GM12878 (cell line): ENCODE results near the gene SAMD4A. TPM values are rescaled to one million over a fixed set of nuclear protein-coding genes. Genes with fewer than 3 reads are reported as not detected.

ENCODE experiments used
- ATAC-seq: fragments of 200-7000 bp; cut with Tn5 transposase; 3 replicates; pipeline ENCODE4 v1.9.1; 2020; ENCODE audit warnings: mild to moderate bottlenecking, moderate library complexity
- BruUV-seq: library from RNA; stranded (reverse); fragments of 400-500 nt; replicated peaks from 2 replicates; lab custom pipeline; 2021; lab: Mats Ljungman, UMichigan
- CTCF ChIA-PET: fragments of 300-600 bp; sonication (Branson Sonifier 250); formaldehyde crosslinking; extraction: SDS; loops from one replicate; lab custom pipeline; 2021; ENCODE audit warnings: inconsistent platforms; lab: Yijun Ruan, JAX
- POLR2A ChIA-PET: fragments of 350-600 bp; formaldehyde crosslinking; extraction: SDS; loops from one replicate; lab custom pipeline; 2021; ENCODE audit warnings: inconsistent platforms; lab: Charles Lee
- RAD21 ChIA-PET: fragments of 300-600 bp; sonication (Branson Sonifier 250); formaldehyde crosslinking; loops from one replicate; lab custom pipeline; 2023; ENCODE audit warnings: antibody characterized with exemption; ENCODE audit not compliant: unreplicated experiment; lab: Charles Lee
- SMC1A ChIA-PET: fragments of 300-600 bp; sonication (Branson Sonifier 250); formaldehyde crosslinking; loops from one replicate; lab custom pipeline; 2023; ENCODE audit not compliant: unreplicated experiment, uncharacterized antibody; lab: Charles Lee
- DNase-seq: peaks from one replicate; pipeline ENCODE4 v3.0.0-alpha.2; 2011; ENCODE audit warnings: low read depth, low spot score
- FAIRE-seq: peaks from 3 replicates; lab custom pipeline; 2011; peaks lifted over from hg19 to GRCh38; lab: Jason Lieb, UNC
- H2AFZ ChIP-seq: 2 replicates; pipeline ENCODE4 v1.6.0; 2011; ENCODE audit warnings: low read depth, low read length, control low read depth; ENCODE audit not compliant: control insufficient read depth
- H3K27ac ChIP-seq: 2 replicates; pipeline ENCODE4 v1.5.1; 2011; ENCODE audit warnings: control low read depth; ENCODE audit not compliant: control insufficient read depth, insufficient read depth
- H3K27me3 ChIP-seq, 2 experiments: replicated peaks in 1 of 2; 2 replicates each; pipeline versions ENCODE4 v1.6.0 to v1.6.1; 2011; ENCODE audit warnings: low read length in 1 of 2; ENCODE audit not compliant: control insufficient read depth in 2 of 2, insufficient read depth in 2 of 2
- H3K36me3 ChIP-seq, 2 experiments: 2 replicates each; pipeline ENCODE4 v1.5.1; 2011; ENCODE audit warnings: low read length in 1 of 2; ENCODE audit not compliant: control insufficient read depth in 2 of 2, insufficient read depth in 2 of 2
- H3K4me1 ChIP-seq: 2 replicates; pipeline ENCODE4 v1.6.1; 2011; ENCODE audit warnings: mild to moderate bottlenecking, low read length, moderate library complexity, mixed read lengths; ENCODE audit not compliant: control insufficient read depth, insufficient read depth
- H3K4me2 ChIP-seq: 2 replicates; pipeline ENCODE4 v1.6.0; 2011; ENCODE audit warnings: control low read depth; ENCODE audit not compliant: control insufficient read depth, insufficient read depth
- H3K4me3 ChIP-seq: fragments of 200-600 bp; sonication (generic); 2 replicates; pipeline ENCODE4 v1.5.1; 2016
- H3K79me2 ChIP-seq: 2 replicates; pipeline ENCODE4 v1.6.0; 2011; ENCODE audit warnings: low read length; ENCODE audit not compliant: control insufficient read depth, insufficient read depth
- H3K9ac ChIP-seq: 2 replicates; pipeline ENCODE4 v1.8.0; 2011; ENCODE audit warnings: low read length, control low read depth, mixed read lengths; ENCODE audit not compliant: control insufficient read depth, insufficient read depth
- H3K9me3 ChIP-seq: replicated peaks from 3 replicates; pipeline ENCODE4 v1.5.1; 2011; ENCODE audit warnings: mild to moderate bottlenecking, low read length; ENCODE audit not compliant: control insufficient read depth, insufficient read depth
- H4K20me1 ChIP-seq: 2 replicates; pipeline ENCODE4 v1.6.0; 2011; ENCODE audit not compliant: control insufficient read depth, insufficient read depth
- BCL3 ChIP-seq: IDR thresholded peaks from 2 replicates; pipeline ENCODE4 v1.6.1; 2011; ENCODE audit warnings: borderline replicate concordance, low read depth, mild to moderate bottlenecking, moderate library complexity, low read length; ENCODE audit not compliant: insufficient read depth, poor library complexity, severe bottlenecking
- BHLHE40 ChIP-seq, 2 experiments: fragments of 450-650 bp in 1 of 2; IDR thresholded peaks; 2 replicates each; pipeline ENCODE4 v1.6.1; 2011 to 2017; ENCODE audit warnings: low read depth in 2 of 2, borderline replicate concordance in 1 of 2, improper control_type of control experiment in 1 of 2, low read length in 1 of 2, mild to moderate bottlenecking in 1 of 2
- BRCA1 ChIP-seq: IDR thresholded peaks from 2 replicates; pipeline ENCODE4 v1.6.1; 2011; ENCODE audit warnings: low read depth, low read length, improper control_type of control experiment
- ETV6 ChIP-seq, 2 experiments: fragments of 450-650 bp in 1 of 2; IDR thresholded peaks in 1 of 2; conservative IDR thresholded peaks in 1 of 2; 2 replicates each; pipeline ENCODE4 v1.6.1; 2014; ENCODE audit warnings: antibody characterized with exemption in 1 of 2, borderline replicate concordance in 1 of 2, low read depth in 1 of 2, mild to moderate bottlenecking in 1 of 2, moderate library complexity in 1 of 2
- HDAC2 ChIP-seq: fragments of 200-600 bp; sonication (generic); IDR thresholded peaks from 2 replicates; pipeline ENCODE4 v1.6.1; 2017
- IRF4 ChIP-seq: IDR thresholded peaks from 2 replicates; pipeline ENCODE4 v1.6.1; 2011; ENCODE audit warnings: low read depth, low read length
- MEF2B ChIP-seq: fragments of 450-650 bp; IDR thresholded peaks from 2 replicates; pipeline ENCODE4 v1.6.1; 2018; ENCODE audit warnings: mild to moderate bottlenecking, moderate library complexity; ENCODE audit not compliant: partially characterized antibody, poor library complexity, severe bottlenecking
- MYC ChIP-seq: IDR thresholded peaks from 2 replicates; pipeline ENCODE4 v1.6.1; 2011; ENCODE audit warnings: mild to moderate bottlenecking, low read length, moderate library complexity, inconsistent platforms; ENCODE audit not compliant: insufficient read depth, insufficient replicate concordance, insufficient read length, severe bottlenecking
- RBBP5 ChIP-seq: fragments of 200-600 bp; sonication (generic); conservative IDR thresholded peaks from 2 replicates; pipeline ENCODE4 v1.6.1; 2016
- RCOR1 ChIP-seq: conservative IDR thresholded peaks from 2 replicates; pipeline ENCODE4 v1.6.1; 2012; ENCODE audit warnings: low read depth, low read length, improper control_type of control experiment
- RUNX3 ChIP-seq: IDR thresholded peaks from 2 replicates; pipeline ENCODE4 v1.6.1; 2012; ENCODE audit warnings: low read length, inconsistent platforms
- SIN3A ChIP-seq: IDR thresholded peaks from 2 replicates; pipeline ENCODE4 v1.6.1; 2012; ENCODE audit warnings: low read depth, low read length, improper control_type of control experiment
- TBL1XR1 ChIP-seq: IDR thresholded peaks from 2 replicates; pipeline ENCODE4 v1.6.1; 2012; ENCODE audit warnings: low read depth, low read length, improper control_type of control experiment
- TCF12 ChIP-seq: IDR thresholded peaks from 2 replicates; pipeline ENCODE4 v1.6.1; 2011; ENCODE audit warnings: low read depth, mild to moderate bottlenecking, low read length
- ZSCAN29 ChIP-seq: fragments of 450-650 bp; IDR thresholded peaks from 2 replicates; pipeline ENCODE4 v1.6.1; 2017; ENCODE audit warnings: mild to moderate bottlenecking, moderate library complexity
- WGBS: methylation state at CpG from one replicate; pipeline ENCODE4 v1.1.6; 2016; ENCODE audit warnings: low lambda C conversion rate; ENCODE audit not compliant: insufficient replicate concordance, insufficient coverage; ENCODE audit errors: missing lambda C conversion rate; 5-methylcytosine and 5-hydroxymethylcytosine counted together
- in situ Hi-C: fragments of 300-500 bp; cut with MboI; formaldehyde crosslinking; loops from 9 replicates; pipeline ENCODE4 v1.14.3; 2018; ENCODE audit warnings: mixed read lengths
- intact Hi-C: fragments of 100-400 bp; cut with micrococcal nuclease; formaldehyde crosslinking; loops from one replicate; pipeline ENCODE4 v1.14.2; 2022; ENCODE audit not compliant: unreplicated experiment
- polyA plus RNA-seq, 11 experiments: library from polyadenylated mRNA; depleted of rRNA in 4 of 11; unstranded in 6 of 11; stranded (reverse) in 5 of 11; fragments of >200 nt; fragmentation: Nextera tagmentation in 4 of 11; fragmentation: Illumina TruSeq in 1 of 11; extraction: Ambion mirVana in 4 of 11; extraction: Trizol in 1 of 11; gene quantifications; 1 replicate in 1 of 11; 2 replicates in 10 of 11; pipeline versions ENCODE4 v1.2.1 to v1.2.3, GENCODE V29; 2011 to 2016; ENCODE audit warnings: inconsistent platforms in 2 of 11, missing spikeins in 2 of 11, low read depth in 1 of 11
- total RNA-seq, 4 experiments: library from RNA; depleted of rRNA in 3 of 4; stranded (reverse); fragments of >200 nt in 3 of 4; fragmentation: Illumina TruSeq in 1 of 4; extraction: Trizol in 1 of 4; gene quantifications; 2 replicates each; pipeline versions ENCODE4 v1.2.1 to v1.2.3, GENCODE V29; 2013 to 2021
- TF ChIP-seq, protein P1 (sequence below): fragments of 450-650 bp; formaldehyde crosslinking; IDR thresholded peaks from 2 replicates; pipeline ENCODE4 v1.4.0; 2022; ENCODE audit warnings: mild to moderate bottlenecking, moderate library complexity
- TF ChIP-seq, protein P2 (sequence below): fragments of 450-650 bp; formaldehyde crosslinking; IDR thresholded peaks from 2 replicates; pipeline ENCODE4 v1.4.0; 2020; ENCODE audit warnings: mild to moderate bottlenecking, moderate library complexity

SAMD4A gene
- total and polyA plus RNA-seq, 10 of the 15 experiments (the other 5 are each of a cell fraction or from before 2014, with no cell fraction given): 0.05 to 0.56 (median 0.31) TPM

DNA sequence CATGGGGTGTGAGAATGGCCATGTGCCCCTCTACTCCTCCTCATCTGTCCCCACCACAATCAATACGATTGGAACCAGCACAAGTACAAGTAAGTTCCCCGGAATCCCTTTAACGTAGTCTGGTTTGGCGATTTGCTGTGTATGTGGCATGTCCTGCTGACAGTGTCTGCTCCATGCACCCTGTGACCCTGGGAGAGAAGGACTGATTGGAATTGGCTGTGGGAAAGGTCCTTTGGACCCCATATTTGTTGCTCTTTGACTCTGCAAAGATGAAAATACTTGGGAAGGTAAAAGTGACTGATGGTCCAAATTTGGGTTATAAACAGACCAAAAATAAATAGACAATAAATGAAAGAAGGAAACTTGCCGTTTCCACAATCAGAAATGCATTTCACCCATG is 135.6 kb downstream of the SAMD4A start:
- in situ Hi-C loops (no loop called here), intact Hi-C loops (no loop called here)
- no peaks in the 10 kb centered on the region for H3K27me3 ChIP-seq
- H3K4me1 ChIP-seq: no peaks in the 10 kb centered on the region
- no peaks in the 10 kb centered on the region for H3K36me3 ChIP-seq
- ChIA-PET RAD21 (no interaction called here), SMC1A (no interaction called here), CTCF (interaction anchor here (1.5 kb wide), 1 partner anchor 11 kb away, joined by 5 read pairs; no protein-coding TSS in a partner anchor), POLR2A (no interaction called here)
- no peak overlapping the region for H3K27ac ChIP-seq
- no peak overlapping the region for H2AFZ ChIP-seq
- BruUV-seq: no TSS peak
- no peak overlapping the region for H3K4me3 ChIP-seq
- H4K20me1 ChIP-seq: no peaks in the 10 kb centered on the region
- no peak overlapping the region for H3K9ac ChIP-seq
- ATAC-seq (no peak), FAIRE-seq (no peak), DNase-seq (no peak)
- 86% methylated on average over 5 of the region's 5 CpGs for WGBS
- H3K4me2 ChIP-seq: no peak overlapping the region
- no peaks in the 10 kb centered on the region for H3K79me2 ChIP-seq
- H3K9me3 ChIP-seq: no peaks in the 10 kb centered on the region
- TF ChIP-seq RCOR1 (no peak), MYC (no peak), MEF2B (no peak), BHLHE40 (IDR thresholded peaks at IDR 0.05; ENCODE audit: borderline replicate concordance in 1 of 2, low read depth in 2 of 2, low read length in 1 of 2) (no peak), SIN3A (no peak), ZSCAN29 (no peak), BRCA1 (no peak), ETV6 (conservative IDR thresholded peaks at IDR 0.05 in 1 of 2, IDR thresholded peaks at IDR 0.05 in 1 of 2; ENCODE audit: borderline replicate concordance in 1 of 2, low read depth in 1 of 2) (no peak), RUNX3 (no peak), BCL3 (no peak), IRF4 (no peak), TBL1XR1 (no peak), TCF12 (no peak), RBBP5 (no peak), HDAC2 (no peak)
- TF ChIP-seq, protein P1, sequence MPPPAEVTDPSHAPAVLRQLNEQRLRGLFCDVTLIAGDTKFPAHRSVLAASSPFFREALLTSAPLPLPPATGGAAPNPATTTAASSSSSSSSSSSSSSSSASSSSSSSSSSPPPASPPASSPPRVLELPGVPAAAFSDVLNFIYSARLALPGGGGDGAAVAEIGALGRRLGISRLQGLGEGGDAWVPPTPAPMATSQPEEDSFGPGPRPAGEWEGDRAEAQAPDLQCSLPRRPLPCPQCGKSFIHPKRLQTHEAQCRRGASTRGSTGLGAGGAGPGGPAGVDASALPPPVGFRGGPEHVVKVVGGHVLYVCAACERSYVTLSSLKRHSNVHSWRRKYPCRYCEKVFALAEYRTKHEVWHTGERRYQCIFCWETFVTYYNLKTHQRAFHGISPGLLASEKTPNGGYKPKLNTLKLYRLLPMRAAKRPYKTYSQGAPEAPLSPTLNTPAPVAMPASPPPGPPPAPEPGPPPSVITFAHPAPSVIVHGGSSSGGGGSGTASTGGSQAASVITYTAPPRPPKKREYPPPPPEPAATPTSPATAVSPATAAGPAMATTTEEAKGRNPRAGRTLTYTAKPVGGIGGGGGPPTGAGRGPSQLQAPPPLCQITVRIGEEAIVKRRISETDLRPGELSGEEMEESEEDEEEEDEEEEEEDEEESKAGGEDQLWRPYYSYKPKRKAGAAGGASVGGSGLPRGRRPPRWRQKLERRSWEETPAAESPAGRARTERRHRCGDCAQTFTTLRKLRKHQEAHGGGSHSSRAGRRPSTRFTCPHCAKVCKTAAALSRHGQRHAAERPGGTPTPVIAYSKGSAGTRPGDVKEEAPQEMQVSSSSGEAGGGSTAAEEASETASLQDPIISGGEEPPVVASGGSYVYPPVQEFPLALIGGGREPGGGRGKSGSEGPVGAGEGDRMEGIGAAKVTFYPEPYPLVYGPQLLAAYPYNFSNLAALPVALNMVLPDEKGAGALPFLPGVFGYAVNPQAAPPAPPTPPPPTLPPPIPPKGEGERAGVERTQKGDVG: no peak
- TF ChIP-seq, protein P2, sequence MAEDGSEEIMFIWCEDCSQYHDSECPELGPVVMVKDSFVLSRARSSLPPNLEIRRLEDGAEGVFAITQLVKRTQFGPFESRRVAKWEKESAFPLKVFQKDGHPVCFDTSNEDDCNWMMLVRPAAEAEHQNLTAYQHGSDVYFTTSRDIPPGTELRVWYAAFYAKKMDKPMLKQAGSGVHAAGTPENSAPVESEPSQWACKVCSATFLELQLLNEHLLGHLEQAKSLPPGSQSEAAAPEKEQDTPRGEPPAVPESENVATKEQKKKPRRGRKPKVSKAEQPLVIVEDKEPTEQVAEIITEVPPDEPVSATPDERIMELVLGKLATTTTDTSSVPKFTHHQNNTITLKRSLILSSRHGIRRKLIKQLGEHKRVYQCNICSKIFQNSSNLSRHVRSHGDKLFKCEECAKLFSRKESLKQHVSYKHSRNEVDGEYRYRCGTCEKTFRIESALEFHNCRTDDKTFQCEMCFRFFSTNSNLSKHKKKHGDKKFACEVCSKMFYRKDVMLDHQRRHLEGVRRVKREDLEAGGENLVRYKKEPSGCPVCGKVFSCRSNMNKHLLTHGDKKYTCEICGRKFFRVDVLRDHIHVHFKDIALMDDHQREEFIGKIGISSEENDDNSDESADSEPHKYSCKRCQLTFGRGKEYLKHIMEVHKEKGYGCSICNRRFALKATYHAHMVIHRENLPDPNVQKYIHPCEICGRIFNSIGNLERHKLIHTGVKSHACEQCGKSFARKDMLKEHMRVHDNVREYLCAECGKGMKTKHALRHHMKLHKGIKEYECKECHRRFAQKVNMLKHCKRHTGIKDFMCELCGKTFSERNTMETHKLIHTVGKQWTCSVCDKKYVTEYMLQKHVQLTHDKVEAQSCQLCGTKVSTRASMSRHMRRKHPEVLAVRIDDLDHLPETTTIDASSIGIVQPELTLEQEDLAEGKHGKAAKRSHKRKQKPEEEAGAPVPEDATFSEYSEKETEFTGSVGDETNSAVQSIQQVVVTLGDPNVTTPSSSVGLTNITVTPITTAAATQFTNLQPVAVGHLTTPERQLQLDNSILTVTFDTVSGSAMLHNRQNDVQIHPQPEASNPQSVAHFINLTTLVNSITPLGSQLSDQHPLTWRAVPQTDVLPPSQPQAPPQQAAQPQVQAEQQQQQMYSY (CRISPR knock-in tag): no peak
